A549 (cell line): ENCODE data around the gene ABCA7.

Experiments used
- EP300 ChIP-seq, 2 experiments: fragments of >200 bp; sonication (Bioruptor Twin); formaldehyde crosslinking; IDR thresholded peaks; 2 replicates in 1 of 2; 3 replicates in 1 of 2; pipeline ENCODE4 v1.6.1; 2016 to 2017
- FOSL2 ChIP-seq, 2 experiments: fragments of 450-650 bp in 1 of 2; fragments of >200 bp in 1 of 2; sonication (Bioruptor Twin) in 1 of 2; formaldehyde crosslinking; IDR thresholded peaks; 2 replicates each; pipeline versions ENCODE4 v1.5.0 to v1.6.1; 2016 to 2020; ENCODE audit warnings: mild to moderate bottlenecking in 1 of 2, moderate library complexity in 1 of 2
- HEYL ChIP-seq: fragments of 250-450 bp; sonication (Bioruptor Pico); IDR thresholded peaks from 2 replicates; pipeline ENCODE4 v1.8.0; 2021; ENCODE audit warnings: mild to moderate bottlenecking, moderate library complexity
- HOXB13 ChIP-seq: fragments of 250-450 bp; sonication (Bioruptor Pico); IDR thresholded peaks from 2 replicates; pipeline ENCODE4 v1.5.0; 2020; ENCODE audit warnings: low read depth, mild to moderate bottlenecking, moderate library complexity
- NFE2L2 ChIP-seq: fragments of 150-350 bp; conservative IDR thresholded peaks from 2 replicates; pipeline ENCODE4 v1.6.1; 2014; ENCODE audit warnings: low read length
- RFX5 ChIP-seq: fragments of 450-650 bp; IDR thresholded peaks from 2 replicates; pipeline ENCODE4 v1.7.1; 2014; ENCODE audit warnings: antibody characterized with exemption, mild to moderate bottlenecking, moderate library complexity
- TF ChIP-seq, protein P1 (sequence below): fragments of >200 bp; sonication (Bioruptor Twin); formaldehyde crosslinking; IDR thresholded peaks from 3 replicates; pipeline ENCODE4 v1.5.1; 2016

DNA sequence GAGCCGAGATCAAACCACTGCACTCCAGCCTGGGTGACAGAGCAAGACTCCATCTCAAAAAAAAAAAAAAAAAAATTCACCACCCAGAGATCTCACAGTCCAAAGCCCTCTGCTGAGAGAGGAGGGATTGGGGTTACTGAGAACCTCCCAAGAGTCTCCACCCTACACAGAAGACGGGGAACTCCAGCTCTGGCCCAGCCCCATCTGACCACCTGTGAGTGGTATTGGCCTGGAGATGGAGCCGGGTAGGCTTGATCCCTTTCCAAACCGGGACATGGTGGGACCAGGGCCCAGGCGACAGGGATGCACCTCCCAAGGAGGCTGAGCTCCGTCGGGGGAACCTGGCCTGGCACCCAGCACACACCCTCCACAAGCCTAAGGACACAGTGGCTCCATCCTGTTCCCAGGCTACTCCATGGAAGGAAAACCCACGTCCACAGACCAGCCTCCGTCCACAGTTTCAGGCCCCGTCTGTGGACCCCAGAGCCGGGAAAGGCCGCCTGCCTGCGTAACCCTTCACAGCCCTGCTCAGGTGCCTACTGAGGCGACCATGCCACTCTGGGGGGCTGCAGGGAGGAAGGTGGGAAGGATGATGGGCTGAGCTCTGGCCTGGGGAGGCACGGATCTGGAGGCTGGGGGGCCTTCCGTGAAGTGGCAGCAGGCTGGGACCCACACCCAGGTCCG lies 20.8 kb upstream of the ABCA7 start:
- TF ChIP-seq, protein P1, sequence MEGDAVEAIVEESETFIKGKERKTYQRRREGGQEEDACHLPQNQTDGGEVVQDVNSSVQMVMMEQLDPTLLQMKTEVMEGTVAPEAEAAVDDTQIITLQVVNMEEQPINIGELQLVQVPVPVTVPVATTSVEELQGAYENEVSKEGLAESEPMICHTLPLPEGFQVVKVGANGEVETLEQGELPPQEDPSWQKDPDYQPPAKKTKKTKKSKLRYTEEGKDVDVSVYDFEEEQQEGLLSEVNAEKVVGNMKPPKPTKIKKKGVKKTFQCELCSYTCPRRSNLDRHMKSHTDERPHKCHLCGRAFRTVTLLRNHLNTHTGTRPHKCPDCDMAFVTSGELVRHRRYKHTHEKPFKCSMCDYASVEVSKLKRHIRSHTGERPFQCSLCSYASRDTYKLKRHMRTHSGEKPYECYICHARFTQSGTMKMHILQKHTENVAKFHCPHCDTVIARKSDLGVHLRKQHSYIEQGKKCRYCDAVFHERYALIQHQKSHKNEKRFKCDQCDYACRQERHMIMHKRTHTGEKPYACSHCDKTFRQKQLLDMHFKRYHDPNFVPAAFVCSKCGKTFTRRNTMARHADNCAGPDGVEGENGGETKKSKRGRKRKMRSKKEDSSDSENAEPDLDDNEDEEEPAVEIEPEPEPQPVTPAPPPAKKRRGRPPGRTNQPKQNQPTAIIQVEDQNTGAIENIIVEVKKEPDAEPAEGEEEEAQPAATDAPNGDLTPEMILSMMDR: no peak
- TF ChIP-seq NFE2L2: no peak
- TF ChIP-seq EP300 (IDR thresholded peaks at IDR 0.05): no peak
- TF ChIP-seq FOSL2 (IDR thresholded peaks at IDR 0.05): no peak
- TF ChIP-seq FOSL2 (CRISPR knock-in tag; IDR thresholded peaks at IDR 0.05): no peak
- TF ChIP-seq RFX5: no peak
- no peak for TF ChIP-seq HOXB13 (CRISPR knock-in tag)
- no peak for TF ChIP-seq HEYL (CRISPR knock-in tag)
